K562 (cell line): ENCODE data around the gene ZNF277. TPM values are rescaled to one million over a fixed set of nuclear protein-coding genes. Genes with fewer than 3 reads are reported as not detected.

Experiments
- ATAC-seq: fragments of 200-7000 bp; cut with Tn5 transposase; 3 replicates; pipeline ENCODE4 v1.9.1; 2020; ENCODE audit warnings: moderate library complexity
- BruUV-seq: library from RNA; stranded (reverse); fragments of 400-500 nt; replicated peaks from 2 replicates; lab custom pipeline; 2021; lab: Mats Ljungman, UMichigan
- CTCF ChIA-PET: fragments of 300-600 bp; formaldehyde crosslinking; extraction: SDS; loops from one replicate; lab custom pipeline; 2021; ENCODE audit warnings: low intra/inter-chr PET ratio; lab: Yijun Ruan, JAX
- POLR2A ChIA-PET: fragments of 300-600, 350-650 bp; sonication (Branson Sonifier 250); formaldehyde crosslinking; extraction: SDS; loops from one replicate; lab custom pipeline; 2021; ENCODE audit warnings: antibody characterized with exemption, inconsistent platforms; lab: Yijun Ruan, JAX
- DNase-seq, 4 experiments: peaks; one replicate each; pipeline versions ENCODE4 v3.0.0 to v3.0.0-alpha.2; 2011 to 2018; ENCODE audit warnings: low spot score in 3 of 4, mixed read lengths in 3 of 4; ENCODE audit errors: extremely low read depth in 1 of 4
- FAIRE-seq: peaks from 2 replicates; lab custom pipeline; 2011; peaks lifted over from hg19 to GRCh38; lab: Jason Lieb, UNC
- H2AFZ ChIP-seq: 2 replicates; pipeline ENCODE4 v1.6.0; 2011; ENCODE audit warnings: low read depth, low read length, control low read depth, inconsistent platforms
- H3K27ac ChIP-seq: fragments of 200-600 bp; 3 replicates; pipeline ENCODE4 v1.8.0; 2011; ENCODE audit warnings: low read depth, mild to moderate bottlenecking, control low read depth, inconsistent platforms, low read length, moderate library complexity, mixed read lengths; ENCODE audit errors: extremely low read depth
- H3K27me3 ChIP-seq, 2 experiments: fragments of 300-600 bp in 1 of 2; 2 replicates in 1 of 2; 3 replicates in 1 of 2; pipeline versions ENCODE4 v1.6.0 to v1.8.0; 2011; ENCODE audit warnings: inconsistent platforms in 2 of 2, low read length in 2 of 2, mild to moderate bottlenecking in 1 of 2, mixed read lengths in 1 of 2, moderate library complexity in 1 of 2; ENCODE audit not compliant: control insufficient read depth in 2 of 2, insufficient read depth in 2 of 2
- H3K36me3 ChIP-seq: fragments of 300-600 bp; 3 replicates; pipeline ENCODE4 v1.8.0; 2011; ENCODE audit warnings: mild to moderate bottlenecking, low read length, inconsistent platforms; ENCODE audit not compliant: control insufficient read depth, insufficient read depth
- H3K4me1 ChIP-seq, 2 experiments: fragments of 200-600 bp in 1 of 2; replicated peaks in 1 of 2; 2 replicates in 1 of 2; 3 replicates in 1 of 2; pipeline versions ENCODE4 v1.5.1 to v1.8.0; 2011; ENCODE audit warnings: inconsistent platforms in 2 of 2, low read length in 2 of 2, mild to moderate bottlenecking in 1 of 2, mixed read lengths in 1 of 2, moderate library complexity in 1 of 2; ENCODE audit not compliant: control insufficient read depth in 2 of 2, insufficient read depth in 2 of 2
- H3K4me2 ChIP-seq: 2 replicates; pipeline ENCODE4 v1.6.1; 2011; ENCODE audit warnings: low read length, control low read depth, inconsistent platforms, mixed read lengths; ENCODE audit not compliant: insufficient read depth
- H3K4me3 ChIP-seq: fragments of 200-600 bp; sonication (generic), shearing (Covaris generic); 2 replicates; pipeline ENCODE4 v1.5.1; 2016; ENCODE audit warnings: control low read depth, inconsistent platforms
- H3K79me2 ChIP-seq: fragments of 200-600 bp; 3 replicates; pipeline ENCODE4 v1.8.0; 2011; ENCODE audit warnings: low read length, inconsistent platforms; ENCODE audit not compliant: control insufficient read depth, insufficient read depth
- H3K9ac ChIP-seq, 2 experiments: 2 replicates each; pipeline versions ENCODE4 v1.6.0 to v1.6.1; 2011; ENCODE audit warnings: low read depth in 2 of 2, low read length in 2 of 2, control low read depth in 1 of 2, inconsistent platforms in 1 of 2, mild to moderate bottlenecking in 1 of 2, mixed read lengths in 1 of 2; ENCODE audit not compliant: insufficient read depth in 1 of 2
- H3K9me1 ChIP-seq: one replicate; pipeline ENCODE4 v1.6.0; 2011; ENCODE audit warnings: inconsistent platforms, mild to moderate bottlenecking, low read length, moderate library complexity; ENCODE audit not compliant: control insufficient read depth, insufficient read depth
- H3K9me3 ChIP-seq: replicated peaks from 2 replicates; pipeline ENCODE4 v1.5.1; 2011; ENCODE audit warnings: low read depth, low read length, inconsistent platforms; ENCODE audit not compliant: control insufficient read depth, insufficient read depth
- H4K20me1 ChIP-seq: replicated peaks from 2 replicates; pipeline ENCODE4 v1.6.1; 2011; ENCODE audit warnings: low read length, inconsistent platforms, mixed read lengths; ENCODE audit not compliant: control insufficient read depth, insufficient read depth
- CBX1 ChIP-seq: sonication (generic); IDR thresholded peaks from 2 replicates; pipeline ENCODE4 v1.6.1; 2016; ENCODE audit warnings: antibody characterized with exemption, low read depth, mild to moderate bottlenecking
- ETV1 ChIP-seq: fragments of 450-650 bp; conservative IDR thresholded peaks from 2 replicates; pipeline ENCODE4 v1.6.1; 2016; ENCODE audit warnings: missing genetic modification characterization, control low read depth, low read depth, missing compliant biosample characterization
- MITF ChIP-seq: IDR thresholded peaks from 2 replicates; pipeline ENCODE4 v1.6.1; 2014; ENCODE audit warnings: antibody characterized with exemption
- POLR2G ChIP-seq: fragments of 200-400 bp; formaldehyde crosslinking; IDR thresholded peaks from 2 replicates; pipeline ENCODE4 v1.6.1; 2017; ENCODE audit warnings: low read depth, mild to moderate bottlenecking, antibody characterized with exemption, low read length, moderate library complexity
- RERE ChIP-seq: sonication (generic); formaldehyde crosslinking; IDR thresholded peaks from 2 replicates; pipeline ENCODE4 v1.8.0; 2023; ENCODE audit warnings: missing genetic modification reagents, mild to moderate bottlenecking, borderline replicate concordance
- SMARCA4 ChIP-seq: fragments of 450-650 bp; IDR thresholded peaks from 2 replicates; pipeline ENCODE4 v1.6.1; 2016
- TCFL5 ChIP-seq: fragments of 250-450 bp; sonication (Bioruptor Pico); conservative IDR thresholded peaks from 2 replicates; pipeline ENCODE4 v1.6.1; 2021; ENCODE audit warnings: mild to moderate bottlenecking, moderate library complexity, matching md5 sums
- ZKSCAN8 ChIP-seq: fragments of 200-800 bp; sonication (Bioruptor generic); IDR thresholded peaks from 2 replicates; pipeline ENCODE4 v1.6.1; 2016; ENCODE audit warnings: missing genetic modification characterization, missing compliant biosample characterization
- ZNF232 ChIP-seq: sonication (generic); formaldehyde crosslinking; IDR thresholded peaks from 2 replicates; pipeline ENCODE4 v1.8.0; 2022; ENCODE audit warnings: mild to moderate bottlenecking, missing genetic modification reagents
- ZNF668 ChIP-seq: fragments of 250-450 bp; sonication (Bioruptor Pico); IDR thresholded peaks from 2 replicates; pipeline ENCODE4 v1.8.0; 2022; ENCODE audit warnings: mild to moderate bottlenecking, inconsistent platforms
- WGBS: fragments of 100-300 bp; shearing (Covaris generic); methylation state at CpG from one replicate; pipeline ENCODE4 v1.1.6; 2016; ENCODE audit warnings: low coverage, mixed read lengths; ENCODE audit not compliant: insufficient coverage; ENCODE audit errors: missing lambda C conversion rate; 5-methylcytosine and 5-hydroxymethylcytosine counted together
- in situ Hi-C: fragments of 300-500 bp; cut with MboI; formaldehyde crosslinking; loops from 4 replicates; pipeline ENCODE4 v1.15.0; 2018; ENCODE audit warnings: inconsistent platforms, mixed read lengths
- intact Hi-C: fragments of 100-400 bp; cut with micrococcal nuclease; formaldehyde crosslinking; loops from 2 replicates; pipeline ENCODE4 v1.14.2; 2022
- polyA plus RNA-seq, 8 experiments: library from polyadenylated mRNA; depleted of rRNA in 4 of 8; stranded (reverse) in 5 of 8; unstranded in 3 of 8; fragments of >200 nt; fragmentation: Nextera tagmentation in 2 of 8; fragmentation: Illumina TruSeq in 1 of 8; extraction: Ambion mirVana in 2 of 8; extraction: Trizol in 1 of 8; gene quantifications; 2 replicates each; pipeline versions ENCODE4 v1.2.1 to v1.2.3, GENCODE V29; 2011 to 2014; ENCODE audit warnings: inconsistent platforms in 1 of 8, missing spikeins in 1 of 8
- total RNA-seq, 7 experiments: library from RNA; depleted of rRNA in 6 of 7; stranded (reverse); fragments of >200 nt in 6 of 7; fragmentation: Illumina TruSeq in 2 of 7; extraction: Trizol in 2 of 7; gene quantifications; 2 replicates each; pipeline versions ENCODE4 v1.2.1 to v1.2.3, GENCODE V29; 2011 to 2021; ENCODE audit warnings: low replicate concordance in 1 of 7
- TF ChIP-seq, protein P1 (sequence below): sonication (generic); formaldehyde crosslinking; IDR thresholded peaks from 2 replicates; pipeline ENCODE4 v1.4.0; 2020; ENCODE audit warnings: mild to moderate bottlenecking, missing genetic modification reagents
- TF ChIP-seq, protein P2 (sequence below): sonication (generic); formaldehyde crosslinking; IDR thresholded peaks from 2 replicates; pipeline ENCODE4 v1.8.0; 2022; ENCODE audit warnings: missing genetic modification reagents, mild to moderate bottlenecking, moderate library complexity, borderline replicate concordance

ZNF277 gene
- total and polyA plus RNA-seq, 9 of the 15 experiments (the other 6 are each of a cell fraction or from before 2014, with no cell fraction given), result 18.8 to 33.5 (median 27.7) TPM

DNA sequence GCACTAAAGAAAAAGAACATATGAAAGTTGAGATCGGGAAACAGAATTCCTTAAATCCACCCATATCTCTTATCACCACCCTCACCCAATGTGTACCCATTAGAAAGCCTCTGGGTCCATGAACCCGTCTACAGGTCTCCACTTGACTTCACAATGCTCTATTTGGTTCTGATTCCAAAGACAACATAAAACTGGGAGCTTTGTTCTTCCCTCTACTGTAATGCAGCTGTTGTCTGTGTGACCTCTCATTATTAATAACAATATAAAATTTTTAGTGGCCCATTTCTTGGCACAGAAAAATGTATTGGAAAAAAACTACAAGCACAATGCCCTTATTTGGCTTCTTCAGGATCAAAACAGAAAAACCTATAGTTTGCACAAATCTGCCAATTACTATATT, 30.3 kb upstream of the ZNF277 start:
- WGBS, result 0% methylated on average over 2 of the region's 2 CpGs
- BruUV-seq, result no TSS peak
- Histone ChIP-seq H4K20me1 (no peaks in the 10 kb centered on the region), H3K9me1 (no peaks in the 10 kb centered on the region), H2AFZ (no peak overlapping the region), H3K9ac (no peak overlapping the region), H3K9me3 (no peaks in the 10 kb centered on the region), H3K4me3 (no peak overlapping the region), H3K27me3 (peaks cover 24 to 32% of the 10 kb centered on the region in 2 experiments), H3K4me2 (no peak overlapping the region), H3K4me1 (no peaks in the 10 kb centered on the region), H3K27ac (no peak overlapping the region), H3K79me2 (no peaks in the 10 kb centered on the region), H3K36me3 (no peaks in the 10 kb centered on the region)
- ChIA-PET CTCF (no interaction called here), POLR2A (no interaction called here)
- intact Hi-C loops, result no loop called here
- FAIRE-seq, result no peak
- in situ Hi-C loops, result no loop called here
- no peak for ATAC-seq
- no peak for DNase-seq
- TF ChIP-seq POLR2G (no peak), ZNF232 (CRISPR knock-in tag) (no peak), MITF (no peak), ZKSCAN8 (CRISPR knock-in tag) (no peak), CBX1 (no peak), SMARCA4 (no peak), ZNF668 (CRISPR knock-in tag) (no peak), RERE (CRISPR knock-in tag) (no peak), TCFL5 (CRISPR knock-in tag) (no peak), ETV1 (tag) (no peak)
- TF ChIP-seq, protein P1, sequence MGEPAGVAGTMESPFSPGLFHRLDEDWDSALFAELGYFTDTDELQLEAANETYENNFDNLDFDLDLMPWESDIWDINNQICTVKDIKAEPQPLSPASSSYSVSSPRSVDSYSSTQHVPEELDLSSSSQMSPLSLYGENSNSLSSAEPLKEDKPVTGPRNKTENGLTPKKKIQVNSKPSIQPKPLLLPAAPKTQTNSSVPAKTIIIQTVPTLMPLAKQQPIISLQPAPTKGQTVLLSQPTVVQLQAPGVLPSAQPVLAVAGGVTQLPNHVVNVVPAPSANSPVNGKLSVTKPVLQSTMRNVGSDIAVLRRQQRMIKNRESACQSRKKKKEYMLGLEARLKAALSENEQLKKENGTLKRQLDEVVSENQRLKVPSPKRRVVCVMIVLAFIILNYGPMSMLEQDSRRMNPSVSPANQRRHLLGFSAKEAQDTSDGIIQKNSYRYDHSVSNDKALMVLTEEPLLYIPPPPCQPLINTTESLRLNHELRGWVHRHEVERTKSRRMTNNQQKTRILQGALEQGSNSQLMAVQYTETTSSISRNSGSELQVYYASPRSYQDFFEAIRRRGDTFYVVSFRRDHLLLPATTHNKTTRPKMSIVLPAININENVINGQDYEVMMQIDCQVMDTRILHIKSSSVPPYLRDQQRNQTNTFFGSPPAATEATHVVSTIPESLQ, result no peak
- TF ChIP-seq, protein P2, sequence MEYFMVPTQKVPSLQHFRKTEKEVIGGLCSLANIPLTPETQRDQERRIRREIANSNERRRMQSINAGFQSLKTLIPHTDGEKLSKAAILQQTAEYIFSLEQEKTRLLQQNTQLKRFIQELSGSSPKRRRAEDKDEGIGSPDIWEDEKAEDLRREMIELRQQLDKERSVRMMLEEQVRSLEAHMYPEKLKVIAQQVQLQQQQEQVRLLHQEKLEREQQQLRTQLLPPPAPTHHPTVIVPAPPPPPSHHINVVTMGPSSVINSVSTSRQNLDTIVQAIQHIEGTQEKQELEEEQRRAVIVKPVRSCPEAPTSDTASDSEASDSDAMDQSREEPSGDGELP (CRISPR knock-in tag), result no peak
